MM.1S (cell line): ENCODE results near the gene GSTCD.
A peak's percentile ranks its signal among the peaks of the same experiment; 100 is the strongest.

Experiments used
- DNase-seq: peaks from one replicate; pipeline ENCODE4 v3.0.0-alpha.2; 2015
- H2AFZ ChIP-seq: fragments of 300-600 bp; sonication (generic); 2 replicates; pipeline ENCODE4 v1.6.0; 2016; ENCODE audit warnings: antibody characterized with exemption, low read length
- H3F3A ChIP-seq: fragments of 300-600 bp; sonication (generic); 2 replicates; pipeline ENCODE4 v1.6.1; 2016; ENCODE audit warnings: mild to moderate bottlenecking, antibody characterized with exemption, low read length, moderate library complexity, mixed read lengths; ENCODE audit not compliant: insufficient read depth
- H3K27ac ChIP-seq: fragments of 300-600 bp; sonication (generic); 2 replicates; pipeline ENCODE4 v1.5.1; 2016; ENCODE audit warnings: mild to moderate bottlenecking, low read length
- H3K27me3 ChIP-seq: fragments of 300-600 bp; sonication (generic); replicated peaks from 2 replicates; pipeline ENCODE4 v1.6.0; 2016; ENCODE audit warnings: low read length; ENCODE audit not compliant: insufficient read depth
- H3K36me3 ChIP-seq: fragments of 300-600 bp; sonication (generic); replicated peaks from 2 replicates; pipeline ENCODE4 v1.6.1; 2016; ENCODE audit warnings: mild to moderate bottlenecking, low read length, mixed read lengths; ENCODE audit not compliant: insufficient read depth
- H3K4me1 ChIP-seq: fragments of 300-600 bp; sonication (generic); 2 replicates; pipeline ENCODE4 v1.6.1; 2016; ENCODE audit warnings: low read length, mixed read lengths
- H3K4me2 ChIP-seq: fragments of 300-600 bp; sonication (generic); 2 replicates; pipeline ENCODE4 v1.6.0; 2016; ENCODE audit warnings: low read depth, low read length
- H3K4me3 ChIP-seq: fragments of 300-600 bp; sonication (generic); 2 replicates; pipeline ENCODE4 v1.5.1; 2016; ENCODE audit warnings: low read length, mixed read lengths
- H3K79me2 ChIP-seq: fragments of 300-600 bp; sonication (generic); 2 replicates; pipeline ENCODE4 v1.6.1; 2016; ENCODE audit warnings: mixed run types, low read length, mixed read lengths
- H3K9ac ChIP-seq: fragments of 300-600 bp; sonication (generic); 2 replicates; pipeline ENCODE4 v1.6.1; 2016; ENCODE audit warnings: low read length, mixed read lengths
- H3K9me2 ChIP-seq: fragments of 300-600 bp; sonication (generic); replicated peaks from 2 replicates; pipeline ENCODE4 v1.6.1; 2016; ENCODE audit warnings: mild to moderate bottlenecking, low read length, mixed read lengths; ENCODE audit not compliant: insufficient read depth
- H3K9me3 ChIP-seq: fragments of 300-600 bp; sonication (generic); replicated peaks from 2 replicates; pipeline ENCODE4 v1.6.1; 2016; ENCODE audit warnings: mild to moderate bottlenecking, low read length, mixed read lengths; ENCODE audit not compliant: insufficient read depth
- H4K20me1 ChIP-seq: fragments of 300-600 bp; sonication (generic); 2 replicates; pipeline ENCODE4 v1.6.1; 2016; ENCODE audit warnings: mild to moderate bottlenecking, low read length, moderate library complexity, mixed read lengths; ENCODE audit not compliant: insufficient read depth
- EZH2 ChIP-seq: fragments of 300-600 bp; sonication (generic); optimal IDR thresholded peaks from 2 replicates; pipeline ENCODE3; 2017; ENCODE audit warnings: low read depth, mild to moderate bottlenecking, antibody characterized with exemption, low read length, mixed read lengths
- EZH2phosphoT487 ChIP-seq: fragments of 300-600 bp; sonication (generic); IDR thresholded peaks from 2 replicates; pipeline ENCODE4 v1.6.1; 2018; ENCODE audit warnings: antibody characterized with exemption, low read length
- TF ChIP-seq, protein P1 (sequence below): fragments of 300-600 bp; sonication (generic); IDR thresholded peaks from 2 replicates; pipeline ENCODE4 v1.5.1; 2016; ENCODE audit warnings: antibody characterized with exemption, low read length, mixed read lengths

GSTCD gene

DNA sequence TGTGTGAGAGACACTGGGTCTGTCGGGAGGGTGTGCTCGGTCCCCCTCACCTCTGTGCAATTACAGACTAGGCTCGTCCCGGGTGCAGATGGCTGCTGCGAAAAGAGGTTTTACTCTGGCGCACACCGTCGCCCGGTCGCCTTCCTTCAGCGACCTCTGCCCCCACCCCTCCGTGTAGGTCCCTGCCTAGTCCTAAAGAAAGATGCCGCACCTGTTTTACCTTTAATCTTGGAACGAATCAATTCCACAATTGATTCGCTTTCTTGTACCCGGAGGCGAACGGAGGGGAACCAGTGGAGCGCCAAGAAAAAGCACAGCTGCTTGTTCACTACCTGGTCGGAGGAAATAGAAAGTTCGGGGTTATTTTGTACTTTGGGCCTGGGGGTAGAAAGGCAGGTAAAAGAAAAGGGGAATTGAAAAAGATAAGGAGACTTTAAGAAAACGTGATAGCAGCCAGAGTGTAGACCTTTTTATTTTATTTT is 187.9 kb downstream of the GSTCD start:
- no peaks in the 10 kb centered on the region for H3K27me3 ChIP-seq
- peaks cover 19% of the 10 kb centered on the region for H3K4me1 ChIP-seq
- H3K9me2 ChIP-seq, result no peaks in the 10 kb centered on the region
- H3K4me3 ChIP-seq, result peak overlapping the region; percentile 82
- TF ChIP-seq EZH2phosphoT487 (no peak), EZH2 (no peak)
- TF ChIP-seq, protein P1, sequence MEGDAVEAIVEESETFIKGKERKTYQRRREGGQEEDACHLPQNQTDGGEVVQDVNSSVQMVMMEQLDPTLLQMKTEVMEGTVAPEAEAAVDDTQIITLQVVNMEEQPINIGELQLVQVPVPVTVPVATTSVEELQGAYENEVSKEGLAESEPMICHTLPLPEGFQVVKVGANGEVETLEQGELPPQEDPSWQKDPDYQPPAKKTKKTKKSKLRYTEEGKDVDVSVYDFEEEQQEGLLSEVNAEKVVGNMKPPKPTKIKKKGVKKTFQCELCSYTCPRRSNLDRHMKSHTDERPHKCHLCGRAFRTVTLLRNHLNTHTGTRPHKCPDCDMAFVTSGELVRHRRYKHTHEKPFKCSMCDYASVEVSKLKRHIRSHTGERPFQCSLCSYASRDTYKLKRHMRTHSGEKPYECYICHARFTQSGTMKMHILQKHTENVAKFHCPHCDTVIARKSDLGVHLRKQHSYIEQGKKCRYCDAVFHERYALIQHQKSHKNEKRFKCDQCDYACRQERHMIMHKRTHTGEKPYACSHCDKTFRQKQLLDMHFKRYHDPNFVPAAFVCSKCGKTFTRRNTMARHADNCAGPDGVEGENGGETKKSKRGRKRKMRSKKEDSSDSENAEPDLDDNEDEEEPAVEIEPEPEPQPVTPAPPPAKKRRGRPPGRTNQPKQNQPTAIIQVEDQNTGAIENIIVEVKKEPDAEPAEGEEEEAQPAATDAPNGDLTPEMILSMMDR, result no peak
- H3K4me2 ChIP-seq, result peak overlapping the region; percentile 78
- H3F3A ChIP-seq, result peaks cover 17% of the 10 kb centered on the region
- peaks cover 31% of the 10 kb centered on the region for H3K79me2 ChIP-seq
- H3K9ac ChIP-seq, result peak overlapping the region; percentile 77
- peak overlapping the region; percentile 92 for H2AFZ ChIP-seq
- H3K9me3 ChIP-seq, result no peaks in the 10 kb centered on the region
- H3K27ac ChIP-seq, result peak overlapping the region; percentile 65; the same call in 1 of the 2 replicates
- H3K36me3 ChIP-seq, result no peaks in the 10 kb centered on the region
- DNase-seq, result peak; percentile 26
- no peaks in the 10 kb centered on the region for H4K20me1 ChIP-seq
